HepG2 (cell line): ENCODE data around the gene FAM241B. TPM values are rescaled to one million over a fixed set of nuclear protein-coding genes. Genes with fewer than 3 reads are reported as not detected.

Source experiments
- ATAC-seq: fragments of 200-7000 bp; cut with Tn5 transposase; 3 replicates; pipeline ENCODE4 v1.9.1; 2020; ENCODE audit warnings: mild to moderate bottlenecking, moderate library complexity
- BruUV-seq: library from RNA; stranded (reverse); fragments of 400-500 nt; replicated peaks from 2 replicates; lab custom pipeline; 2021; lab: Mats Ljungman, UMichigan
- CTCF ChIA-PET: fragments of 300-600 bp; formaldehyde crosslinking; extraction: SDS; loops from one replicate; lab custom pipeline; 2021; ENCODE audit warnings: low total read pairs, inconsistent platforms, low intra/inter-chr PET ratio; lab: Yijun Ruan, JAX
- POLR2A ChIA-PET: fragments of 350-600 bp; sonication (Branson Sonifier 250); formaldehyde crosslinking; loops from one replicate; lab custom pipeline; 2020; ENCODE audit warnings: antibody characterized with exemption, inconsistent platforms; lab: Yijun Ruan, JAX
- DNase-seq: peaks from one replicate; pipeline ENCODE4 v3.0.0-alpha.2; 2015; ENCODE audit warnings: low spot score
- FAIRE-seq: peaks from 3 replicates; lab custom pipeline; 2011; peaks lifted over from hg19 to GRCh38; lab: Jason Lieb, UNC
- H2AFZ ChIP-seq: one replicate; pipeline ENCODE4 v1.6.1; 2011; ENCODE audit warnings: low read length, inconsistent platforms
- H3K27ac ChIP-seq: fragments of 300-600 bp; 3 replicates; pipeline ENCODE4 v1.8.0; 2011; ENCODE audit warnings: mixed run types, mild to moderate bottlenecking, mixed read lengths, low read length, inconsistent platforms; ENCODE audit not compliant: insufficient read depth; ENCODE audit errors: extremely low read length
- H3K27me3 ChIP-seq, 2 experiments: fragments of 200-600 bp in 1 of 2; 2 replicates in 1 of 2; 3 replicates in 1 of 2; pipeline versions ENCODE4 v1.6.0 to v1.8.0; 2011; ENCODE audit warnings: low read length in 2 of 2, mild to moderate bottlenecking in 2 of 2, moderate library complexity in 2 of 2, inconsistent platforms in 1 of 2; ENCODE audit not compliant: insufficient read depth in 2 of 2, control insufficient read depth in 1 of 2
- H3K36me3 ChIP-seq, 2 experiments: fragments of 200-600 bp in 1 of 2; replicated peaks in 1 of 2; 2 replicates in 1 of 2; 3 replicates in 1 of 2; pipeline versions ENCODE4 v1.5.1 to v1.8.0; 2011; ENCODE audit warnings: low read length in 2 of 2, inconsistent platforms in 1 of 2; ENCODE audit not compliant: insufficient read depth in 2 of 2, control insufficient read depth in 1 of 2
- H3K4me1 ChIP-seq: 2 replicates; pipeline ENCODE4 v1.5.1; 2012; ENCODE audit warnings: low read length, inconsistent platforms; ENCODE audit not compliant: insufficient read depth
- H3K4me2 ChIP-seq: 2 replicates; pipeline ENCODE4 v1.6.0; 2011; ENCODE audit warnings: low read depth, low read length, inconsistent platforms
- H3K4me3 ChIP-seq, 3 experiments: fragments of 200-600 bp in 1 of 3; sonication (generic), shearing (Covaris generic) in 1 of 3; replicated peaks in 1 of 3; 2 replicates each; pipeline ENCODE4 v1.5.1; 2011 to 2016; ENCODE audit warnings: low read length in 3 of 3, inconsistent platforms in 2 of 3, low read depth in 2 of 3, mild to moderate bottlenecking in 2 of 3, control low read depth in 1 of 3, mixed read lengths in 1 of 3; ENCODE audit not compliant: insufficient read depth in 1 of 3
- H3K79me2 ChIP-seq: one replicate; pipeline ENCODE4 v1.6.1; 2011; ENCODE audit warnings: low read length, inconsistent platforms; ENCODE audit not compliant: insufficient read depth
- H3K9ac ChIP-seq: 2 replicates; pipeline ENCODE4 v1.6.0; 2011; ENCODE audit warnings: mild to moderate bottlenecking, low read depth, low read length, inconsistent platforms; ENCODE audit not compliant: insufficient read depth
- H3K9me3 ChIP-seq: 2 replicates; pipeline ENCODE4 v1.5.1; 2012; ENCODE audit warnings: mild to moderate bottlenecking, low read length
- H4K20me1 ChIP-seq: 2 replicates; pipeline ENCODE4 v1.6.0; 2011; ENCODE audit warnings: inconsistent platforms, mild to moderate bottlenecking, low read length, moderate library complexity; ENCODE audit not compliant: insufficient read depth
- MEIS1 ChIP-seq: sonication (generic); formaldehyde crosslinking; IDR thresholded peaks from 2 replicates; pipeline ENCODE4 v1.9.0; 2021; ENCODE audit warnings: mild to moderate bottlenecking, missing genetic modification reagents, moderate library complexity, borderline replicate concordance
- NCOA5 ChIP-seq: sonication (generic); formaldehyde crosslinking; IDR thresholded peaks from 2 replicates; pipeline ENCODE4 v1.4.0; 2020; ENCODE audit warnings: missing genetic modification reagents
- NR0B2 ChIP-seq: sonication (generic); formaldehyde crosslinking; IDR thresholded peaks from 2 replicates; pipeline ENCODE4 v1.4.0; 2020; ENCODE audit warnings: mild to moderate bottlenecking, missing genetic modification reagents
- THAP7 ChIP-seq: sonication (generic); formaldehyde crosslinking; IDR thresholded peaks from 2 replicates; pipeline ENCODE4 v1.8.1; 2023; ENCODE audit warnings: mild to moderate bottlenecking, missing genetic modification reagents
- ZNF432 ChIP-seq: sonication (generic); formaldehyde crosslinking; IDR thresholded peaks from 2 replicates; pipeline ENCODE4 v1.5.0; 2020; ENCODE audit warnings: missing genetic modification reagents, mild to moderate bottlenecking, borderline replicate concordance
- WGBS: methylation state at CpG from one replicate; pipeline ENCODE4 v1.1.6; 2017; ENCODE audit warnings: low lambda C conversion rate; 5-methylcytosine and 5-hydroxymethylcytosine counted together
- in situ Hi-C: cut with HindIII; loops from 2 replicates; pipeline ENCODE4 v1.10.0; 2017; ENCODE audit warnings: low pct_unique_long_range_greater_than_20kb; ENCODE audit not compliant: extremely low pct_ligation_motif_present
- intact Hi-C: fragments of 100-400 bp; cut with micrococcal nuclease; formaldehyde crosslinking; loops from one replicate; pipeline ENCODE4 v1.10.0; 2022; ENCODE audit not compliant: unreplicated experiment
- polyA plus RNA-seq, 8 experiments: library from polyadenylated mRNA; depleted of rRNA in 3 of 8; stranded (reverse) in 7 of 8; unstranded in 1 of 8; fragments of >200 nt; fragmentation: Illumina TruSeq in 4 of 8; extraction: Trizol in 4 of 8; gene quantifications; 2 replicates each; pipeline versions ENCODE4 v1.2.1 to v1.2.3, GENCODE V29; 2011 to 2016; ENCODE audit warnings: low read depth in 4 of 8, missing spikeins in 1 of 8, mixed read lengths in 1 of 8; ENCODE audit not compliant: insufficient read depth in 1 of 8
- total RNA-seq, 5 experiments: library from RNA; depleted of rRNA; stranded (reverse); fragments of >200 nt; fragmentation: Illumina TruSeq; extraction: Trizol; gene quantifications; 2 replicates each; pipeline ENCODE4 v1.2.3, GENCODE V29; 2016; ENCODE audit warnings: low read depth in 1 of 5
- TF ChIP-seq, protein P1 (sequence below): IDR thresholded peaks from 2 replicates; pipeline ENCODE4 v1.4.0; 2020; ENCODE audit warnings: mild to moderate bottlenecking, missing genetic modification reagents
- TF ChIP-seq, protein P2 (sequence below): sonication (generic); formaldehyde crosslinking; IDR thresholded peaks from 2 replicates; pipeline ENCODE4 v1.5.1; 2020; ENCODE audit warnings: mild to moderate bottlenecking, moderate library complexity, missing genetic modification reagents
- TF ChIP-seq, protein P3 (sequence below): IDR thresholded peaks from 2 replicates; pipeline ENCODE4 v1.6.1; 2016; ENCODE audit warnings: mild to moderate bottlenecking, missing biosample characterization, missing genetic modification reagents

FAM241B gene
- total and polyA plus RNA-seq, 2 of the 13 experiments (the other 11 are each of a cell fraction or from before 2014, with no cell fraction given) = 1.9 to 4.0 TPM

GRCh38 chr10:69652111-69652856 is 22.2 kb downstream of the FAM241B start:
- no peak overlapping the region for H3K4me3 ChIP-seq
- no peak for DNase-seq
- no peak overlapping the region for H3K27ac ChIP-seq
- H4K20me1 ChIP-seq = no peaks in the 10 kb centered on the region
- WGBS = 10% methylated on average over 6 of the region's 14 CpGs
- H3K4me1 ChIP-seq = no peaks in the 10 kb centered on the region
- ChIA-PET POLR2A (no interaction called here), CTCF (no interaction called here)
- peaks cover 0 to 44% of the 10 kb centered on the region in 2 experiments; a peak in 2 of 5 replicates for H3K27me3 ChIP-seq
- in situ Hi-C loops = no loop called here
- ATAC-seq = no peak
- no peak overlapping the region for H2AFZ ChIP-seq
- FAIRE-seq = no peak
- intact Hi-C loops = no loop called here
- TF ChIP-seq ZNF432 (CRISPR knock-in tag) (no peak), NR0B2 (CRISPR knock-in tag) (no peak), THAP7 (no peak), NCOA5 (no peak), MEIS1 (CRISPR knock-in tag) (no peak)
- TF ChIP-seq, protein P1, sequence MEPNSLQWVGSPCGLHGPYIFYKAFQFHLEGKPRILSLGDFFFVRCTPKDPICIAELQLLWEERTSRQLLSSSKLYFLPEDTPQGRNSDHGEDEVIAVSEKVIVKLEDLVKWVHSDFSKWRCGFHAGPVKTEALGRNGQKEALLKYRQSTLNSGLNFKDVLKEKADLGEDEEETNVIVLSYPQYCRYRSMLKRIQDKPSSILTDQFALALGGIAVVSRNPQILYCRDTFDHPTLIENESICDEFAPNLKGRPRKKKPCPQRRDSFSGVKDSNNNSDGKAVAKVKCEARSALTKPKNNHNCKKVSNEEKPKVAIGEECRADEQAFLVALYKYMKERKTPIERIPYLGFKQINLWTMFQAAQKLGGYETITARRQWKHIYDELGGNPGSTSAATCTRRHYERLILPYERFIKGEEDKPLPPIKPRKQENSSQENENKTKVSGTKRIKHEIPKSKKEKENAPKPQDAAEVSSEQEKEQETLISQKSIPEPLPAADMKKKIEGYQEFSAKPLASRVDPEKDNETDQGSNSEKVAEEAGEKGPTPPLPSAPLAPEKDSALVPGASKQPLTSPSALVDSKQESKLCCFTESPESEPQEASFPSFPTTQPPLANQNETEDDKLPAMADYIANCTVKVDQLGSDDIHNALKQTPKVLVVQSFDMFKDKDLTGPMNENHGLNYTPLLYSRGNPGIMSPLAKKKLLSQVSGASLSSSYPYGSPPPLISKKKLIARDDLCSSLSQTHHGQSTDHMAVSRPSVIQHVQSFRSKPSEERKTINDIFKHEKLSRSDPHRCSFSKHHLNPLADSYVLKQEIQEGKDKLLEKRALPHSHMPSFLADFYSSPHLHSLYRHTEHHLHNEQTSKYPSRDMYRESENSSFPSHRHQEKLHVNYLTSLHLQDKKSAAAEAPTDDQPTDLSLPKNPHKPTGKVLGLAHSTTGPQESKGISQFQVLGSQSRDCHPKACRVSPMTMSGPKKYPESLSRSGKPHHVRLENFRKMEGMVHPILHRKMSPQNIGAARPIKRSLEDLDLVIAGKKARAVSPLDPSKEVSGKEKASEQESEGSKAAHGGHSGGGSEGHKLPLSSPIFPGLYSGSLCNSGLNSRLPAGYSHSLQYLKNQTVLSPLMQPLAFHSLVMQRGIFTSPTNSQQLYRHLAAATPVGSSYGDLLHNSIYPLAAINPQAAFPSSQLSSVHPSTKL (CRISPR knock-in tag) = no peak
- TF ChIP-seq, protein P2, sequence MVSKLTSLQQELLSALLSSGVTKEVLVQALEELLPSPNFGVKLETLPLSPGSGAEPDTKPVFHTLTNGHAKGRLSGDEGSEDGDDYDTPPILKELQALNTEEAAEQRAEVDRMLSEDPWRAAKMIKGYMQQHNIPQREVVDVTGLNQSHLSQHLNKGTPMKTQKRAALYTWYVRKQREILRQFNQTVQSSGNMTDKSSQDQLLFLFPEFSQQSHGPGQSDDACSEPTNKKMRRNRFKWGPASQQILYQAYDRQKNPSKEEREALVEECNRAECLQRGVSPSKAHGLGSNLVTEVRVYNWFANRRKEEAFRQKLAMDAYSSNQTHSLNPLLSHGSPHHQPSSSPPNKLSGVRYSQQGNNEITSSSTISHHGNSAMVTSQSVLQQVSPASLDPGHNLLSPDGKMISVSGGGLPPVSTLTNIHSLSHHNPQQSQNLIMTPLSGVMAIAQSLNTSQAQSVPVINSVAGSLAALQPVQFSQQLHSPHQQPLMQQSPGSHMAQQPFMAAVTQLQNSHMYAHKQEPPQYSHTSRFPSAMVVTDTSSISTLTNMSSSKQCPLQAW (CRISPR knock-in tag) = no peak
- TF ChIP-seq, protein P3, sequence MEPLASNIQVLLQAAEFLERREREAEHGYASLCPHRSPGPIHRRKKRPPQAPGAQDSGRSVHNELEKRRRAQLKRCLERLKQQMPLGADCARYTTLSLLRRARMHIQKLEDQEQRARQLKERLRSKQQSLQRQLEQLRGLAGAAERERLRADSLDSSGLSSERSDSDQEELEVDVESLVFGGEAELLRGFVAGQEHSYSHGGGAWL (CRISPR knock-in tag) = no peak
- H3K4me2 ChIP-seq = no peak overlapping the region
- no peaks in the 10 kb centered on the region for H3K9me3 ChIP-seq
- no peaks in the 10 kb centered on the region for H3K36me3 ChIP-seq
- no peak overlapping the region for H3K9ac ChIP-seq
- BruUV-seq = no TSS peak
- H3K79me2 ChIP-seq = no peaks in the 10 kb centered on the region
